Measurements from ENCODE around the gene CTXND1.

DNA sequence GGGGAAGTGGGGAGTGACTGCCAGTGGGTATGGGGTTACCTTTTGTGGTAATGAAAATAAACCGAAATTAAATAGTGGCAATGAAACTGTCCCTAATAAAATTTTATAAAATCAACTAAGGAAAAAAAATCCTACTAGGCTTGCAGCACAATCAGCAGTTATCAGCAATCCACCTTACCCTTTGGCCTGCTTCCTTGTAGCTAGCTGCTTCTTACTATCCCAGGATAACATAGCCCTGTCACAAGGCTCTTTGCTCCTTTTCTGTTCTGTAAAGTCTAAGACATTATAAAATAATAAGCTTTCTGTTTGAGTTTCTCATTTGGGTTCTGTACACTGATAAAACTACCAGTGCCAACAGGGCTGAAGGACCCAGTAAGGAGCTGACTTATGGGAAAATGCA, 23.0 kb upstream of the CTXND1 start:
- TF ChIP-seq, protein P1, sequence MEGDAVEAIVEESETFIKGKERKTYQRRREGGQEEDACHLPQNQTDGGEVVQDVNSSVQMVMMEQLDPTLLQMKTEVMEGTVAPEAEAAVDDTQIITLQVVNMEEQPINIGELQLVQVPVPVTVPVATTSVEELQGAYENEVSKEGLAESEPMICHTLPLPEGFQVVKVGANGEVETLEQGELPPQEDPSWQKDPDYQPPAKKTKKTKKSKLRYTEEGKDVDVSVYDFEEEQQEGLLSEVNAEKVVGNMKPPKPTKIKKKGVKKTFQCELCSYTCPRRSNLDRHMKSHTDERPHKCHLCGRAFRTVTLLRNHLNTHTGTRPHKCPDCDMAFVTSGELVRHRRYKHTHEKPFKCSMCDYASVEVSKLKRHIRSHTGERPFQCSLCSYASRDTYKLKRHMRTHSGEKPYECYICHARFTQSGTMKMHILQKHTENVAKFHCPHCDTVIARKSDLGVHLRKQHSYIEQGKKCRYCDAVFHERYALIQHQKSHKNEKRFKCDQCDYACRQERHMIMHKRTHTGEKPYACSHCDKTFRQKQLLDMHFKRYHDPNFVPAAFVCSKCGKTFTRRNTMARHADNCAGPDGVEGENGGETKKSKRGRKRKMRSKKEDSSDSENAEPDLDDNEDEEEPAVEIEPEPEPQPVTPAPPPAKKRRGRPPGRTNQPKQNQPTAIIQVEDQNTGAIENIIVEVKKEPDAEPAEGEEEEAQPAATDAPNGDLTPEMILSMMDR (IDR thresholded peaks at IDR 0.05), result no peak
- TF ChIP-seq POLR2A (IDR thresholded peaks at IDR 0.05) (no peak), POLR2AphosphoS5 (IDR thresholded peaks at IDR 0.05) (no peak)
